AG08395 (cell line): Measurements from ENCODE around the gene RBM22.
"Not testable (repeated sequence)": the region's sequence is repeated elsewhere in the genome, so short reads cannot be mapped to it uniquely, and the experiment has no call there.

ENCODE experiments used
- DNase-seq: peaks from one replicate; pipeline ENCODE4 v3.0.0; 2012; ENCODE audit warnings: mixed read lengths, low spot score

Gene RBM22

GRCh38 chr5:150700594-150701377 is at the start of gene RBM22:
Gene RBM22 (minus strand): TSS chr5:150701062. CDS start chr5:150700985, 77 bp downstream.
- DNase-seq, result peak; percentile 86

GRCh38 chr5:150750469-150750868 is 49.6 kb upstream of the RBM22 start:
- DNase-seq, result no peak

- DNase-seq, result not testable (repeated sequence)
These were observed 42.3 kb upstream of the RBM22 start for GRCh38 chr5:150743142-150743488.

GRCh38 chr5:150742455-150743141 is 41.7 kb upstream of the RBM22 start:
- DNase-seq, result not testable (repeated sequence)

- DNase-seq, result no peak
These were observed 40.1 kb upstream of the RBM22 start for GRCh38 chr5:150740992-150741391.

- DNase-seq, result no peak
These were observed 38.0 kb upstream of the RBM22 start for GRCh38 chr5:150738862-150739261.

GRCh38 chr5:150734579-150735384 is 33.9 kb upstream of the RBM22 start:
- DNase-seq, result no peak

- no peak for DNase-seq
These were observed 30.9 kb upstream of the RBM22 start for GRCh38 chr5:150731669-150732242.

- no peak for DNase-seq
These were observed 29.0 kb upstream of the RBM22 start for GRCh38 chr5:150729859-150730258.

- no peak for DNase-seq
These were observed 23.0 kb upstream of the RBM22 start for GRCh38 chr5:150723845-150724244.

GRCh38 chr5:150710165-150710564 is 9.3 kb upstream of the RBM22 start:
- DNase-seq, result peak; percentile 17

GRCh38 chr5:150706776-150707390 is 6.0 kb upstream of the RBM22 start:
- DNase-seq, result no peak

GRCh38 chr5:150703762-150704161 is 2.9 kb upstream of the RBM22 start:
- no peak for DNase-seq

GRCh38 chr5:150700246-150700593 is 642 bp downstream of the RBM22 start:
- DNase-seq, result no peak

- DNase-seq, result no peak
These were observed 6.2 kb downstream of the RBM22 start for GRCh38 chr5:150694612-150695011.

GRCh38 chr5:150692276-150692675 is 8.6 kb downstream of the RBM22 start:
- no peak for DNase-seq

- DNase-seq, result no peak
These were observed 10.1 kb downstream of the RBM22 start for GRCh38 chr5:150690760-150691159.

GRCh38 chr5:150689120-150689519 is 11.7 kb downstream of the RBM22 start:
- no peak for DNase-seq

GRCh38 chr5:150676578-150676977 is 24.3 kb downstream of the RBM22 start:
- DNase-seq, result no peak

- DNase-seq, result no peak
These were observed 25.8 kb downstream of the RBM22 start for GRCh38 chr5:150675069-150675468.

- DNase-seq, result no peak
These were observed 26.5 kb downstream of the RBM22 start for GRCh38 chr5:150674341-150674821.

GRCh38 chr5:150672884-150673275 is 28.0 kb downstream of the RBM22 start:
- DNase-seq, result no peak
